NCI-H460 (cell line): Measurements from ENCODE around the gene SLC6A13. TPM values are rescaled to one million over a fixed set of nuclear protein-coding genes. Genes with fewer than 3 reads are reported as not detected.

ENCODE experiments used
- DNase-seq: peaks from one replicate; pipeline ENCODE4 v3.0.0-alpha.2; 2016; ENCODE audit warnings: low read depth; ENCODE audit errors: extremely low read depth
- total RNA-seq: library from RNA; depleted of rRNA; stranded (reverse); fragments of >200 nt; shearing (Covaris generic); gene quantifications from 2 replicates; pipeline ENCODE4 v1.2.3, GENCODE V29; 2014

The SLC6A13 gene
- total RNA-seq, 1 experiment from 2014 or later = 0.17 TPM

- DNase-seq = no peak
Measured at GRCh38 chr12:184811-185575, 77.6 kb downstream of the SLC6A13 start.

GRCh38 chr12:182381-182892, 80.2 kb downstream of the SLC6A13 start:
- DNase-seq = no peak

- DNase-seq = no peak
Measured at GRCh38 chr12:181921-182320, 80.7 kb downstream of the SLC6A13 start.

GRCh38 chr12:180445-180844, 82.2 kb downstream of the SLC6A13 start:
- no peak for DNase-seq

GRCh38 chr12:179885-180284, 82.8 kb downstream of the SLC6A13 start:
- DNase-seq = no peak

- DNase-seq = no peak
Measured at GRCh38 chr12:179131-179884, 83.3 kb downstream of the SLC6A13 start.

- DNase-seq = no peak
Measured at GRCh38 chr12:178829-179109, 83.9 kb downstream of the SLC6A13 start.

GRCh38 chr12:177980-178828, 84.4 kb downstream of the SLC6A13 start:
- no peak for DNase-seq

GRCh38 chr12:177336-177979, 85.2 kb downstream of the SLC6A13 start:
- DNase-seq = no peak

GRCh38 chr12:176321-177181, 86.1 kb downstream of the SLC6A13 start:
- no peak for DNase-seq

- DNase-seq = no peak
Measured at GRCh38 chr12:175759-176158, 86.9 kb downstream of the SLC6A13 start.

- DNase-seq = no peak
Measured at GRCh38 chr12:175250-175649, 87.4 kb downstream of the SLC6A13 start.

- DNase-seq = no peak
Measured at GRCh38 chr12:174596-174995, 88.0 kb downstream of the SLC6A13 start.

GRCh38 chr12:174124-174523, 88.5 kb downstream of the SLC6A13 start:
- DNase-seq = no peak

GRCh38 chr12:172732-173161, 89.9 kb downstream of the SLC6A13 start:
- DNase-seq = no peak

- no peak for DNase-seq
Measured at GRCh38 chr12:171743-172676, 90.6 kb downstream of the SLC6A13 start.

- DNase-seq = no peak
Measured at GRCh38 chr12:171276-171675, 91.4 kb downstream of the SLC6A13 start.
